H9 (cell line): ENCODE measurements around the gene NPPC. TPM values are rescaled to one million over a fixed set of nuclear protein-coding genes. Genes with fewer than 3 reads are reported as not detected.

Source experiments
- DNase-seq: peaks from one replicate; pipeline ENCODE4 v3.0.0-alpha.2; 2017
- H2AFZ ChIP-seq: one replicate; pipeline ENCODE4 v1.6.1; 2013; ENCODE audit warnings: mild to moderate bottlenecking, low read length, control low read depth, moderate library complexity
- H2AK5ac ChIP-seq: 2 replicates; pipeline ENCODE4 v1.6.1; 2013; ENCODE audit warnings: low read length, control low read depth, mixed read lengths; ENCODE audit not compliant: insufficient read length
- H2BK120ac ChIP-seq: one replicate; pipeline ENCODE4 v1.6.1; 2013; ENCODE audit warnings: low read depth, mild to moderate bottlenecking, low read length, control low read depth, inconsistent platforms; ENCODE audit not compliant: poor library complexity, severe bottlenecking
- H2BK12ac ChIP-seq: 2 replicates; pipeline ENCODE4 v1.6.1; 2013; ENCODE audit warnings: low read length, control low read depth, mixed read lengths, low read depth; ENCODE audit not compliant: insufficient read length
- H2BK15ac ChIP-seq: 2 replicates; pipeline ENCODE4 v1.6.1; 2013; ENCODE audit warnings: low read depth, low read length, control low read depth
- H2BK20ac ChIP-seq: one replicate; pipeline ENCODE4 v1.6.1; 2013; ENCODE audit warnings: low read depth, mild to moderate bottlenecking, low read length, control low read depth, inconsistent platforms; ENCODE audit not compliant: poor library complexity, severe bottlenecking
- H2BK5ac ChIP-seq: 2 replicates; pipeline ENCODE4 v1.6.1; 2013; ENCODE audit warnings: low read length, control low read depth, mixed read lengths; ENCODE audit not compliant: insufficient read length
- H3K14ac ChIP-seq: 2 replicates; pipeline ENCODE4 v1.6.1; 2013; ENCODE audit warnings: low read length, control low read depth; ENCODE audit not compliant: insufficient read depth
- H3K18ac ChIP-seq: 2 replicates; pipeline ENCODE4 v1.6.1; 2013; ENCODE audit warnings: low read depth, mild to moderate bottlenecking, mixed read lengths, low read length, control low read depth; ENCODE audit not compliant: insufficient read length
- H3K23ac ChIP-seq: 2 replicates; pipeline ENCODE4 v1.6.1; 2013; ENCODE audit warnings: low read length, control low read depth, mixed read lengths, low read depth; ENCODE audit not compliant: insufficient read length
- H3K23me2 ChIP-seq: 2 replicates; pipeline ENCODE4 v1.6.1; 2013; ENCODE audit warnings: low read depth, mild to moderate bottlenecking, mixed read lengths, low read length, control low read depth; ENCODE audit not compliant: insufficient read length, poor library complexity, severe bottlenecking
- H3K27ac ChIP-seq: 2 replicates; pipeline ENCODE4 v1.5.1; 2013; ENCODE audit warnings: low read length, control low read depth, mixed read lengths, low read depth; ENCODE audit not compliant: insufficient read length
- H3K27me3 ChIP-seq: 2 replicates; pipeline ENCODE4 v1.6.1; 2013; ENCODE audit warnings: low read length, control low read depth, inconsistent platforms; ENCODE audit not compliant: insufficient read depth
- H3K4ac ChIP-seq: 2 replicates; pipeline ENCODE4 v1.6.1; 2013; ENCODE audit warnings: low read depth, mild to moderate bottlenecking, control low read depth, inconsistent platforms, low read length, moderate library complexity
- H3K4me1 ChIP-seq: 2 replicates; pipeline ENCODE4 v1.6.1; 2013; ENCODE audit warnings: low read length, control low read depth, inconsistent platforms; ENCODE audit not compliant: insufficient read depth
- H3K4me2 ChIP-seq: 2 replicates; pipeline ENCODE4 v1.6.1; 2013; ENCODE audit warnings: low read length, control low read depth, mixed read lengths; ENCODE audit not compliant: insufficient read length, insufficient read depth
- H3K56ac ChIP-seq: 2 replicates; pipeline ENCODE4 v1.6.1; 2013; ENCODE audit warnings: low read depth, mild to moderate bottlenecking, mixed read lengths, low read length, control low read depth; ENCODE audit not compliant: insufficient read length
- H3K79me1 ChIP-seq: 2 replicates; pipeline ENCODE4 v1.6.1; 2013; ENCODE audit warnings: low read depth, mild to moderate bottlenecking, moderate library complexity, low read length, control low read depth, inconsistent platforms; ENCODE audit not compliant: insufficient read depth, poor library complexity, severe bottlenecking
- H3K79me2 ChIP-seq: 2 replicates; pipeline ENCODE4 v1.6.1; 2013; ENCODE audit warnings: low read length, control low read depth, inconsistent platforms; ENCODE audit not compliant: insufficient read depth
- H3K9ac ChIP-seq: 2 replicates; pipeline ENCODE4 v1.6.1; 2013; ENCODE audit warnings: low read length, control low read depth, mixed read lengths; ENCODE audit not compliant: insufficient read length; ENCODE audit errors: extremely low read depth
- H3K9me3 ChIP-seq: one replicate; pipeline ENCODE4 v1.6.1; 2013; ENCODE audit warnings: low read depth, low read length, inconsistent platforms; ENCODE audit not compliant: control insufficient read depth
- H3T11ph ChIP-seq: one replicate; pipeline ENCODE4 v1.6.1; 2013; ENCODE audit warnings: mild to moderate bottlenecking, low read length, control low read depth, inconsistent platforms
- H4K20me1 ChIP-seq: one replicate; pipeline ENCODE4 v1.6.1; 2013; ENCODE audit not compliant: control insufficient read depth, insufficient read length, insufficient read depth
- H4K5ac ChIP-seq: 2 replicates; pipeline ENCODE4 v1.6.1; 2013; ENCODE audit warnings: low read depth, mild to moderate bottlenecking, mixed read lengths, low read length, control low read depth; ENCODE audit not compliant: insufficient read length
- H4K8ac ChIP-seq: replicated peaks from 2 replicates; pipeline ENCODE4 v1.6.1; 2013; ENCODE audit warnings: low read length, control low read depth, mixed read lengths, low read depth; ENCODE audit not compliant: insufficient read length
- H4K91ac ChIP-seq: 2 replicates; pipeline ENCODE4 v1.6.1; 2013; ENCODE audit warnings: low read depth, mild to moderate bottlenecking, moderate library complexity, mixed read lengths, low read length, control low read depth; ENCODE audit not compliant: insufficient read length
- H3K27ac Mint-ChIP-seq, 3 experiments: 2 replicates in 2 of 3; 3 replicates in 1 of 3; pipeline ENCODE4 v1.8.0; 2020 to 2021; ENCODE audit warnings: mixed read lengths in 3 of 3, mild to moderate bottlenecking in 1 of 3, moderate library complexity in 1 of 3
- H3K27me3 Mint-ChIP-seq: 2 replicates; pipeline ENCODE4 v1.8.0; 2021; ENCODE audit warnings: low read depth, mild to moderate bottlenecking, moderate library complexity, mixed read lengths
- H3K36me3 Mint-ChIP-seq, 3 experiments: 2 replicates in 2 of 3; 3 replicates in 1 of 3; pipeline ENCODE4 v1.8.0; 2020 to 2021; ENCODE audit warnings: low read depth in 3 of 3, mixed read lengths in 3 of 3; ENCODE audit not compliant: insufficient read depth in 1 of 3
- H3K4me1 Mint-ChIP-seq, 2 experiments: 2 replicates each; pipeline ENCODE4 v1.8.0; 2020; ENCODE audit warnings: mixed read lengths in 2 of 2
- H3K4me3 Mint-ChIP-seq, 2 experiments: 2 replicates in 1 of 2; 3 replicates in 1 of 2; pipeline ENCODE4 v1.8.0; 2020 to 2021; ENCODE audit warnings: mild to moderate bottlenecking in 2 of 2, mixed read lengths in 2 of 2, moderate library complexity in 1 of 2
- H3K9me3 Mint-ChIP-seq, 2 experiments: 2 replicates in 1 of 2; 3 replicates in 1 of 2; pipeline ENCODE4 v1.8.0; 2020; ENCODE audit warnings: mild to moderate bottlenecking in 2 of 2, mixed read lengths in 2 of 2, moderate library complexity in 1 of 2
- CTCF ChIP-seq: fragments of 200-600 bp; sonication (generic); conservative IDR thresholded peaks from 3 replicates; pipeline ENCODE4 v1.8.0; 2021; ENCODE audit warnings: antibody characterized with exemption, mild to moderate bottlenecking
- WGBS: extraction: QIAGEN DNeasy Blood & Tissue Kit; methylation state at CpG from one replicate; pipeline ENCODE4 v1.1.7; 2013; ENCODE audit warnings: missing lambda C conversion rate, low lambda C conversion rate, mixed read lengths; ENCODE audit not compliant: insufficient read length; ENCODE audit errors: extremely low coverage; 5-methylcytosine and 5-hydroxymethylcytosine counted together
- total RNA-seq: library from RNA; stranded (reverse); gene quantifications from 2 replicates; pipeline ENCODE4 v1.2.1, GENCODE V29; 2021

NPPC gene
- total RNA-seq, 1 experiment from 2014 or later: 1.1 TPM

DNA sequence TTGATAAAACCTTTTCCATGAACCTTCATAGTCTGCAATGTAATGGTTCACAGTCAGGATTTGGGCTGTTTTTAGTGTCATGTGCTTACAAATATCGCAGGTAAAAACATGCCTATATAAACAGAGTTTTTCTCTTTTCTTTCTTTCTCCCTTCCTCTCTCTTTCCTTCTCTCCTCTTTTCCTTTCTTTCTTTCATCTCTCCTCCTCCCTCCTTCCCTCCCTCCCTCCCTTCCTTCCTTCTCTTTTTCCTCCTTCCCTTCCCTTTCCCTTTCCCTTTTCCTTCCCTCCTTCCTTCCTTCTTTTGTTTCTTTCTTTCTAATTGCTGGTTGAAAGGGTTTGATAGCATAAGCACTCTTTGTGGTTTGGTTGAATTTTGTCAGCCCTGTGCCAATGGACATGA lies 9.6 kb upstream of the NPPC start:
- H3K36me3 Mint-ChIP-seq: no peaks in the 10 kb centered on the region

More for the DNA sequence above, 9.6 kb upstream of the NPPC start:
- no peak overlapping the region for H2BK12ac ChIP-seq
- no peak overlapping the region for H3K27ac Mint-ChIP-seq
- no peak overlapping the region for H2BK5ac ChIP-seq
- no peak overlapping the region for H2AFZ ChIP-seq
- H2BK20ac ChIP-seq: no peak overlapping the region
- H4K8ac ChIP-seq: no peak overlapping the region
- H3K27ac ChIP-seq: no peak overlapping the region
- H3K27me3 ChIP-seq: no peaks in the 10 kb centered on the region
- H3K9me3 Mint-ChIP-seq: no peaks in the 10 kb centered on the region; a peak in 1 of 5 replicates
- no peak overlapping the region for H3K56ac ChIP-seq
- no peak overlapping the region for H3K4me2 ChIP-seq
- H3K4me1 ChIP-seq: no peaks in the 10 kb centered on the region
- WGBS: no CpG with 5 or more reads among the region's 1 CpG
- H2AK5ac ChIP-seq: no peak overlapping the region
- no peak overlapping the region for H3K18ac ChIP-seq
- no peak overlapping the region for H3K14ac ChIP-seq
- H3K4ac ChIP-seq: no peak overlapping the region
- H3K79me1 ChIP-seq: no peaks in the 10 kb centered on the region
- DNase-seq: no peak
- no peak for TF ChIP-seq CTCF
- peaks cover 11% of the 10 kb centered on the region for H3K27me3 Mint-ChIP-seq
- no peak overlapping the region for H4K91ac ChIP-seq
- H3K4me1 Mint-ChIP-seq: no peaks in the 10 kb centered on the region
- H3K9me3 ChIP-seq: no peaks in the 10 kb centered on the region
- no peak overlapping the region for H2BK120ac ChIP-seq
- H3K79me2 ChIP-seq: no peaks in the 10 kb centered on the region
- H3K9ac ChIP-seq: no peak overlapping the region
- no peaks in the 10 kb centered on the region for H4K20me1 ChIP-seq
- H3K23ac ChIP-seq: no peak overlapping the region
- H4K5ac ChIP-seq: no peak overlapping the region
- H3K4me3 Mint-ChIP-seq: no peak overlapping the region
- H2BK15ac ChIP-seq: no peak overlapping the region
- no peaks in the 10 kb centered on the region for H3K23me2 ChIP-seq
- H3T11ph ChIP-seq: no peak overlapping the region
